Measurements from ENCODE around the gene PRDM4.
"Not testable (repeated sequence)": the region's sequence is repeated elsewhere in the genome, so short reads cannot be mapped to it uniquely, and the experiment has no call there.

Gene PRDM4

DNA sequence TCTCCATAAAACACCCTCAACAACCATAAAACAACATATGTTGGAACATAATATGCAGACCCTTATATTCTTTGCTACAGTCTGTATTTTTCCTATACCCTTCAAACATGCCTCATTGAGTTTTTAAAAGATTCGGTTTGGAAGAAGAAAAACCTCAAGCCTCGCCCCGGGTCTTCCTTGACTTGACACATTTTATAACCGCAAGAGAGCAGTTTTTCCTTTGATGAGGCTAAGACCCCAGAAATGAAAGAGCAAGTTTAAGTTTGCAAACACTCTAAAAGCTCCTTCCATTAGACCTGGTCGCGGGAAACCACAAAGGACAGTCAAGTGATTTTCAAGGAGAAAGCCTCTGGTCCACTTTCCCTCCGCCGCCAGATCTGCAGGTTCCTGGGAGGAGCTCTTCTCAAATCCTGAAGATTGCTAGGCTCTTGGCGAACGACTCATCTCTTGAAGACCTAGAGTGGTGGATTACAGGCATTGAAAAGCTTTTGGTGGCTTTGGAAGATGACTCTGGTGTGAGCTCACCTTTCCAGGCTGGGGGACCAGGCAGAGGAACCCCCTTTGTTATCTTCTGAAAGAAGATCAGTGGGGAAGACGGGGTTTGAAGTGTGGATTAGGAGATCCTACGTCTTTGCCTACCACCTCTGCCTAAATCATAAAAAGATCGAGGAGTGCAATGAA lies 13.6 kb upstream of the PRDM4 start, which contains the start of gene ASCL4:
Gene ASCL4 (plus strand): TSS at position 356 of the 681 bp plus-strand sequence. CDS start 515 bp downstream, outside the sequence.
- DNase-seq, result no peak

DNA sequence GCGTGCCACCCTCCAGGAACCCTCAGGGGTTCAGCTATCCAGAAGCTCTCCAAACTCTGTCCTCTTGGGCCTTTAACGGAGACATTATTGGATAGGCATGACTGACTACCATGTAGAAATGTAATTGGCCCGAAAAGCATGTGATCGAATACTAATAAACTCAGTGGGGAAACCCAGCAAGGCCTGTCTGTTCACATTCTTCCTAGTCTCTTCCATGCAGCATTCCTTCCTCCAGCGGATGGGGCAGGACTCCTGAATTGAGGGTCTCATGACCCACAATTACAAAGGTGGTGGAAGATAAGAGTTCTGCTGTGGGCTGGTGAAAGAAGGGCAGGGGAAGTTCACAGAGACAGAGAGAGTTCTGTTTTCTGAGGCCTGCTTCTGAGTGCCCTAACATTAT lies 6.5 kb upstream of the PRDM4 start:
- DNase-seq, result no peak

DNA sequence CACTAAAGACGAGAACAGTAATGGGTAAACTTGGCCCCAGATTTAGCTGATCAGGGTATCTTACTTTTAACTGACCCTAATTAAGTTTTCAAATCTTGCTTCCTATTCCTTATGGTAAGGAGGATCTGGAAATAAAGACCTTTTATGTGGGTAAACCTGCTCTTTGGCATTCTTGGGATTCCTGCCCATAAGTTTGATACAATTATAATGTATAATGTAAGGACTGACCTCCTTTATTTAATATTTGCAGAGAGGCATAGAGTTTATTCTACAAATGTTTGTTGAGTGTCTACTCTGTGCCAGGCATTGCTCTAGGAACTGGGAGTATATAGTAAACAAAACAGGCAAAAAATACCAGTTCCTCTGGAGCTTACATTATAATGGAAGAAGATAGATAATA lies 4.4 kb upstream of the PRDM4 start:
- DNase-seq, result no peak

DNA sequence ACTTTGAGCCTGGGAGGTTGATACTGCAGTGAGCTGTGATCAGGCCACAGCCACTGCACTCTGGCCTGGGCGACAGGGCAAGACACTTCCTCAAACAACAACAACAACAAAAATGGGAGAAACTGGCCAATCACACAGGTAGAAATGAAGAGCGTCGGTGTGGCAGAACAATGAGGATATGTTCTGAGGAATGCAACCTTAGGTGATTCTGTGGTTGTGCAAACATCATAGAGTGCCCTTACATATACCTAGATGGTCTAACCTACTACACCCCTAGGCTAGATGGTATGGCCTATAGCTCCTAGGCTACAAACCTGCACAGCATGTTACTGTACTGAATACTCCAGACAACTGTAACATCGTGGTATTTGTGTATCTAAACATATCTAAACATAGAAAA lies 3.7 kb upstream of the PRDM4 start:
- no peak for DNase-seq

- DNase-seq, result no peak
Observed at GRCh38 chr12:107762874-107763273, 1.9 kb upstream of the PRDM4 start.

DNA sequence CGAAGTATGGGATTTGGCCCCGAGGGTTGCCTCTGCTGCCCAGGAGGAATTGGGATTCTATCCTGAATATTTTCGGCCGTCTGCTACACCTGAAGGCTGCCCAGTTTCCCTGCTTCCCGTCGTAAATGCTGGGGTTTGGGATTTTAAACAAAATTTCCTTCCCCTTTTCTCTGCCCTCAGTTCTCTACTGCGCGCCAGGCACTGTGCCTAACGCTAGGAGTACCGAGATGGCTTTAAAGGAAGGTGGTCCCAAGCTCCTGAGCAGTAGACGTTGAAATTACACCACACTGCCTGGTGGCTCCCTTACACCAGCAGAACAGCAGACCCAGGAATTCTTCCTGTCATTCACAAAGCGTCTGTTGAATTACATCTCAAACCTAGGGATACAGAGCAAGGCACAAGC lies 566 bp upstream of the PRDM4 start:
- DNase-seq, result peak in 1 of 2 donors; percentile 7

GRCh38 chr12:107760207-107760808 lies 629 bp downstream of the PRDM4 start:
- DNase-seq, result peak; percentile 17 to 31

DNA sequence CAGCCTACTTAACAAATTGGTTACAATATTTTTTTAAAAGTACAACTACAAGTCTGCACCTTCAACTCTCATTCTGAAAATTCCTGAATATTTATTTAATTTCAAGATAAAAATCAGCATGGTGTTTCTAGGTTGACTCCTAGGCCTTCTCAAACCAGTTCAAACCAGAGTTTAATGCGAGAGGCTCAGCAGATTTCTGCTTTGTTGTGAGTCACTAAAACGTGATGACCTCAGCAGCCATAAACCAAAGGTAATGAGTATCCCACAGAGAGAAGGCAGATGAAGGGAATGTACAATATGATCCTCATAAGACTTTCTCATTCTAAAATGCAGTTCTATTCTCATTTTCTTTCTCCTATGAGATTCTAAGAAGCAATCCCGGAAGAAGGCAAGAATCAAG lies 1.5 kb downstream of the PRDM4 start:
- DNase-seq, result peak in 1 of 2 donors; percentile 33

DNA sequence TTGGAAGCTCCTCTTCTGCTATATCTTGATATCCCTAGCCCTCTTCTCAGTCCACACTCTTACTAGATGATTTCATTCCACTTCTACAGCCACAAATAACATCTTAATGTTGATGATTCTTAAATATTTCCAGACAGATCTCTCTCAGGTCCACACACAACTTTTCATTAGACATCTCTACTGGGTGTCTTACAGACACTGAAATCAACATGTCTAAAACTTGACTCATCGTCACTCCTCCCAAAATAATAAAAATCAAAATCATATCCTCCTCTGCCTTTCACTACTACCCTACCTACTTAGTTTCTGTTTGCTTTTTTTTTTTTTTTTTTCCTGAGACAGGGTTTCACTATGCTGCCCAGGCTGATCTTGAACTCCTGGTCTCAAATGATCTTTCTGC lies 11.9 kb downstream of the PRDM4 start:
- DNase-seq, result no peak

- DNase-seq, result no peak
Observed at GRCh38 chr12:107748472-107748871, 12.5 kb downstream of the PRDM4 start.

- no peak for DNase-seq
Observed at GRCh38 chr12:107736914-107737313, 24.0 kb downstream of the PRDM4 start.

DNA sequence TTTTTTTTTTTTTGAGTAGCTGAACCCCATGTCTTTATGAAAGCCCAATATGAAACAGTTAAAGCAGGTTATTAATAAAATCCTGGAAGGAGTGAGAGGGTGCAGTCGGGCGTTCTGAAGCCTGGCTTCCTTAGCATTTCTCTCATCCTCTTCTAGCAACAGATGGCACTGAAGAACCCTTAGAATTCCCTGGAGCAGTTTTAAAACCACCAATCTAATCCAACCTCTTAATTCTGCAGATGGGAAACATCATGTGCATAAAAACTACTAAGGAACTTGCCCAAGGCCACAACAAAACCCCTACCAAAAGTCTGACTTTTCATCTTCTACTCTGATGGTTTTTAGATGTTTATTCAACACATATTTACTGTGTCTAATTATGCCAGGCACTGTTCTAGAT lies 25.2 kb downstream of the PRDM4 start:
- no peak for DNase-seq

DNA sequence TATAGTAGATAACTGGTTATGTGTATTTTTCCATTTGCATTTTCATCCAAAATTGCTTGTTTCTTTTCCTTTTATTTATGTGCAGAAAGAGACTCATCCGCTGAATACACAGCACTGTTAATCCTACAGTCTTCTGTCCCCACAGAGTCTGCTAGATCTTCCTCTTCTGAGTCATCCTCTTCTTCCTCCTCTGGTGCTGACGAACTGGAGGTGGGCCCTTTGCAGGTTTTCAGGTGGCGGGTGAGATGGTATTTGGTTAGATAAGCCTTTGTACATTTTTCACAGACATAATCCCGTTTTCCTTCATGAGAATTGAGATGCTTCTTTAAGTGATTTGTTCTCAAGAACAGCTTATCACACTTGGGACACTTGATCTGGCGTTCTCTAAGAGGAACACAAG lies 26.8 kb downstream of the PRDM4 start:
- DNase-seq, result no peak

DNA sequence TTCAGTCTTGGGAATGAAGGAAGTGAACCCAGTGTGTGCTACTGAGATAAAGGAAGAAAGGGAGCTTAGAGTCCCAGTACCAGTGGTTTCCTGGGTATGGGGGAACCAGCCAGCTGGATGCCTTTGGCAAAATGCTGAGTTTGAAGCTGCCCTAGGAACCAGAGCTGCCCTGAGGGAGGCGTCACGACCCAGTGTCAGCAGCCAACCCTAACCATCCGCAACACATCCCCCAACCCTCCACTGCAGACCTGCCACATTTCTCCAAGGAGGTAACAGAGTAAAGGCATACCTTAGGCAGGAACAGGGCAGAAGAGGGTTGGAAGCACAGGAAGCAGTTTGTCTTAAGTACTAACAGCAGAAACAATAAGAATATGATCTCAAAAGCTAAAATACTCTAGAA lies 28.6 kb downstream of the PRDM4 start:
- DNase-seq, result no peak

- no peak for DNase-seq
Observed at GRCh38 chr12:107731366-107731765, 29.6 kb downstream of the PRDM4 start.

DNA sequence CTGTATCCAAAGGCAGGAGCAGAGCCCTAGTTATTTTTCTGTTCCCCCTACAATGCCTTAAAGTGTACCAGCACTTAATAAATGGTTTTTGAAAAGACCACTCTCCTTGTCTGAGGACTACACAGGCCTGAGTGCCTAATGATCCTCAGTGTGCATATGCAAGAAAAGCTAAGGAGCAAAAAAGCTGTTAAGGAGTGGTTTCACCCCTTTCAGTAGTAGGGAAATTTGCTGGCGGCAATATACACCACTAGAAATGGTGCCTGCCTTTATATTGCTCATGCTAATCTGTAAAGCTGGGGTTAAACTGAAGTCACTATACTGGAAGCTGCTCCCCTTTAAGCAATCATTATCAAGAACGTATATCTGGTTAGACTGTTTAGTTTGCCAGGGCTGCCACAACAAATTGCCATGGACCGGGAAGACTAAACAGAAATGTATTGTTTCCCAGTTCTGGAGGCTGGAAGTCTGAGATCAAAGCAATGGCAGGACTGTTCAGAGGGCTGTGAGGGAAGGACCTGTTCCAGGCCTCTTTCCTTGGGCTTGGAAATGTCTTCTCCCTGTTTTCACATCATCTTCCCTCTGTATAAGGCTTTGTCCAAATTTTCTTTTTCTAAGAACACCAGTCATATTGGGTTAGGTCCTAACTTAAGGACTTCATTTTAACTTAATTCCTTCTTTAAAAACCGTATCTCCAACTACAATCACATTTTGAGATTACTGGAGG lies 30.2 kb downstream of the PRDM4 start:
- DNase-seq, result no peak

GRCh38 chr12:107727742-107728141 lies 33.2 kb downstream of the PRDM4 start:
- not testable (repeated sequence) for DNase-seq

DNA sequence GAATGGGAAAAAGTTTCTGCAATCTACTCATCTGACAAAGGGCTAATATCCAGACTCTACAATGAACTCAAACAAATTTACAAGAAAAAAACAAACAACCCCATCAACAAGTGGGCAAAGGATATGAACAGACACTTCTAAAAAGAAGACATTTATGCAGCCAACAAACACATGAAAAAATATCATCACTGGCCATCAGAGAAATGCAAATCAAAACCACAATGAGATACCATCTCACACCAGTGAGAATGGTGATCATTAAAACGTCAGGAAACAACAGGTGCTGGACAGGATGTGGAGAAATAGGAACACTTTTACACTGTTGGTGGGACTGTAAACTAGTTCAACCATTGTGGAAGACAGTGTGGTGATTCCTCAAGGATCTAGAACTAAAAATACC lies 33.6 kb downstream of the PRDM4 start:
- DNase-seq, result not testable (repeated sequence)

GRCh38 chr12:107718606-107719005 lies 42.3 kb downstream of the PRDM4 start:
- DNase-seq, result no peak

DNA sequence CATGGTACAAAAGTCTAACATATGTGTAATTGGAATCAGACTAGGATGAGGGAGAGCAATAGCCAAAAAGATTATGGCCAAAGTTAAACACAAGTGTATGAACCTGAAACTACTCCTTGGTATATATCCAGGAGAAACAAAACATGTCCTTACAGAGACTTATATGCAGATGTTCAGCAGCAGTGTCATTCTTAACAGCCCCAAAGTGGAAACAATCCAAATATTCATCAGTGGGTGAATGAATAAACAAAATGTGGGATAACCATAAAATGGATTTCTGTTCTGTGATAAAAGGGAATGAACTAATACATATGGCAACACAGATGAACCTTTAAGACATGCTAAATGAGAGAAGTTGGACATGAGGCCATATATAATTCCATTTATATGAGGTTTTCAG lies 45.2 kb downstream of the PRDM4 start:
- DNase-seq, result no peak

DNA sequence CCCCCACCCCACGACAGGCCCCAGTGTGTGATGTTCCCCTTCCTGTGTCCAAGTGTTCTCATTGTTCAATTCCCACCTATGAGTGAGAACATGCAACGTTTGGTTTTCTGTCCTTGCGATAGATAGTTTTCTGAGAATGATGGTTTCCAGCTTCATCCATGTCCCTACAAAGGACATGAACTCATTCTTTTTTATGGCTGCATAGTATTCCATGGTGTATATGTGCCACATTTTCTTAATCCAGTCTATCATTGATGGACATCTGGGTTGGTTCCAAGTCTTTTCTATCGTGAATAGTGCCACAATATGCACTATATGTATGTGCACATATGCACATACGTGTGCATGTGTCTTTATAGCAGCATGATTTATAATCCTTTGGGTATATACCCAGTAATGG lies 55.4 kb downstream of the PRDM4 start:
- not testable (repeated sequence) for DNase-seq

- no peak for DNase-seq
Observed at GRCh38 chr12:107704041-107704440, 56.9 kb downstream of the PRDM4 start.

GRCh38 chr12:107702106-107702505 lies 58.8 kb downstream of the PRDM4 start:
- DNase-seq, result no peak

- DNase-seq, result not testable (repeated sequence)
Observed at GRCh38 chr12:107695772-107696171, 65.2 kb downstream of the PRDM4 start.
